Stomach (tissue), 4 donors: Measurements from ENCODE around the gene ERCC4.

Experiments
- CTCF ChIP-seq, 7 experiments: fragments of 450-650 bp in 4 of 7; fragments of 200-600 bp in 3 of 7; sonication (generic) in 3 of 7; IDR thresholded peaks; one replicate each; pipeline ENCODE4 v1.5.1; 2016 to 2019; ENCODE audit warnings: antibody characterized with exemption in 7 of 7, control low read depth in 2 of 7, mild to moderate bottlenecking in 1 of 7
- POLR2A ChIP-seq, 4 donors: fragments of 450-650 bp; IDR thresholded peaks; one replicate each; pipeline ENCODE4 v1.6.1; 2016; ENCODE audit warnings: antibody characterized with exemption in 4 of 4, control low read depth in 2 of 4, mild to moderate bottlenecking in 1 of 4, moderate library complexity in 1 of 4

- TF ChIP-seq CTCF (IDR thresholded peaks at IDR 0.05) (no peak), POLR2A (IDR thresholded peaks at IDR 0.05) (no peak)
These were observed 46.0 kb upstream of the ERCC4 start for GRCh38 chr16:13873835-13874438.
